ENCODE results near the gene NECAP2. TPM values are rescaled to one million over a fixed set of nuclear protein-coding genes. Genes with fewer than 3 reads are reported as not detected.

The NECAP2 gene
- total RNA-seq, 2 donors from 2014 or later: 58.8 to 69.5 TPM

DNA sequence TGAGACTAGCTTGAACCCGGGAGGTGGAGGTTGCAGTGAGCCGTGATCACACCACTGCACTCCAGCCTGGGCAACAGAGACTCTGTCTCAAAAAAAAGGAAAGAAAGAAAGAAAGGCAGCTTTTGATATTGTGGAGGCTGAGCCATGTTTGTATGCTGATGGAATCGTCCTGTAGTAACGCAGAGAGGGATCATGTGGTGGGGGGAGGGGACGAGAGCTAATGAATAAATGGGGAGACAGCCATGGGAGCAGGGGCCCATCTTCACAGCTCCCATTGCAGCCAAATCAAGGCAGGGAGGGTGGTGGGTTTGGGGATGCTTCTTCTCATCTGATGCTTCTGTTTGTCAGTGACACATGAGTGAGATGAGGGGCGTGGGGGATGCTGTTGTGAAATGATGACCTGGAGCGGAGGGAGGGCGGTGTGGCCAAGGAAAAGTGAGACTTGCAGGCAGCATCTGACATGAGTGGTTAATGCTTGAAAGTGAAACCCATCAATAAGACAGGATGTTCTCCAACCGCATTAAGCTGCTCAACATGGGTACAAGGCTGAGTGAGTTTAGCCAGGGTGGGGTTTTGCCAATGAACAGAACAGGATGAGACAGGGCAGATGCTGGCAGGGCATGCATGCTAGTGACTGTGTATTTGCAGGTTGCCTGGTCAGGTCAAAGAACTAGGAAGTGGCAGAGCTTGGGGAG, 20.0 kb upstream of the NECAP2 start:
- peaks cover 0 to 8% of the 10 kb centered on the region in 2 donors for H3K9me3 Mint-ChIP-seq
- DNase-seq (ENCODE audit: low spot score in 2 of 2) (peak; percentile 64 to 71), ATAC-seq (peak; percentile 94 to 95)
- H3K27ac Mint-ChIP-seq: peak overlapping the region; percentile 72 to 84
- H3K36me3 Mint-ChIP-seq: peaks cover 0 to 6% of the 10 kb centered on the region in 2 donors

DNA sequence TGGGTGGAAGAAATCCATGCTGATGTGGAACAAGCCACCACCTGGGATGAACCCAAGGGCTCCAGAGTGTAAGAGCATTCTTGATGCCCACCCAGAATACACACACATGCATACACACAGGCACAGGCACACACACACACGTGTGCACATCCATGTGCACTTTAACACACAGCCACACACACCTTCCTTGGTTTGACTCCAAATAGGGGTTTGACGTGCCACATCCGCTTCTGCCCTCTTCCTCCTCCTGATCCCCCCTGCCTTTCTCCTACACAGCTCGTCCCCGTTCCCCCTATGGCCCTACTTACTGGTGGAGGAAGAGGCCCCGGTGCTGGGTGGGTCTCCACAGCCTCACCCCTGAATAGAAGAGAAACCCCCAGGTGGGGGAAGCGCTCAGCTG, 19.3 kb upstream of the NECAP2 start:
- peak overlapping the region in 1 of 2 donors; percentile 72 for H3K27ac Mint-ChIP-seq
- DNase-seq (ENCODE audit: low spot score in 2 of 2): no peak
- ATAC-seq: peak in 1 of 2 donors; percentile 17
- H3K36me3 Mint-ChIP-seq: peaks cover 0 to 6% of the 10 kb centered on the region in 2 donors
- H3K9me3 Mint-ChIP-seq: peaks cover 0 to 8% of the 10 kb centered on the region in 2 donors

DNA sequence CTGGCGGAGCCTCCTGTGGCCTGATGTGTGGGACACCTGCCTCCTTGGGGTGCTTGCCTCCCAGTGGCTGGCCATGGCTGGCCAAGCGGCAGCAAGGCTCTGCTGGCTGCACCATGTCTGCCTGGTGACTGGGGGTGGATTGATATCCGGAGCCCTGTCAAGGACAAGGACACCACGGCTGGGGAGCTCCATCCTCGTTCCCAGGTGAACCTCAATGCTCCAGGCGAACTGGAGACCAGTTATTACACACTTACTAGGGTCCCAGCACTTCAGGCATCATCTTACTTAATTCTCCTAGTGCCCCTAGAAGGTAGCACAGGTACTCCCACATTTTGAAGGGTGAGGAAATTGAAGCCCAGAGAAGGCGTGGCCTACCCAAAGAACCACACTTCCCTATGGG, 18.5 kb upstream of the NECAP2 start:
- no peak for DNase-seq (ENCODE audit: low spot score in 2 of 2)
- Mint-ChIP-seq H3K27ac (no peak overlapping the region), H3K36me3 (peaks cover 0 to 6% of the 10 kb centered on the region in 2 donors), H3K9me3 (peaks cover 0 to 8% of the 10 kb centered on the region in 2 donors)
- ATAC-seq: no peak

DNA sequence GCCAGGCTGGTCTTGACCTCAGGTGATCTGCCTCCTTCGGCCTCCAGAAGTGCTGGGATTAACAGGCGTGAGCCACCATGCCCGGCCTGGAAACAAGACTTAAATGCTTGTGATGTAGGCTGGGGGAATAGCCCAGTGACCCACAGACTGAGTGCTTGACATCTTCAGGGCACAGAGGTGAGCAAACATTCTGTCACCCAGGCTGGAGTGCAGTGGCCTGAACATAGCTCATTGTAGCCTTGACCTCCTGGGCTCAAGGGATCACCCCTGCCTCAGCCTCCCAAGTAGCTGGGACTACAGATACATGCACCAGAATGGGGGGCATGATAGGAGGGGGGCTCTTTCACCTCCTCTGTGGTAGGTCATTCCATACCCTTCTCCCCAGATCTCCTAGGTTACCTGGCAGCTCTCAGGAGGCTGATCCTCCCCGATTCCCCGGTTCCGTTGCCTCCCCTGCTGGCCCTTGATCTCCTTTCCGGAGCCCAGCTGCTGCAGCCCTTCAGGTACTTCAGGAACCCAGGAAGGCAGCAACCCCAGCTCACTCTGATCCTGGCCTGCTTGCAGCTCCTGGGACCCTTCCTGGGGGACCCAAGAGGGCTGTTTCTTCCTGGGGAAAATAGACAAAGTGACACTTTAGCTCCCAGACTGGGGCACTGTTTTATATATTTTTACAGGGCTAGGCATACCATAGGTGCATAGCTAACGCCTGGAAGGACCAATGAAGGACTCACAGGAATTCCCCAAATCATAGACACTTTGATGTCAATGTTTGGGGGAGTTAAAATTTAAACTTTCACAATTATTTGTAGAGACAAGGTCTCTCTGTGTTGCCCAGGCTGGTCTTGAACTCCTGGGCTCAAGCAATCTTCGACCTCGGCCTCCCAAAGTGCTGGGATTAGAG, 15.1 kb upstream of the NECAP2 start:
- H3K36me3 Mint-ChIP-seq: no peaks in the 10 kb centered on the region

DNA sequence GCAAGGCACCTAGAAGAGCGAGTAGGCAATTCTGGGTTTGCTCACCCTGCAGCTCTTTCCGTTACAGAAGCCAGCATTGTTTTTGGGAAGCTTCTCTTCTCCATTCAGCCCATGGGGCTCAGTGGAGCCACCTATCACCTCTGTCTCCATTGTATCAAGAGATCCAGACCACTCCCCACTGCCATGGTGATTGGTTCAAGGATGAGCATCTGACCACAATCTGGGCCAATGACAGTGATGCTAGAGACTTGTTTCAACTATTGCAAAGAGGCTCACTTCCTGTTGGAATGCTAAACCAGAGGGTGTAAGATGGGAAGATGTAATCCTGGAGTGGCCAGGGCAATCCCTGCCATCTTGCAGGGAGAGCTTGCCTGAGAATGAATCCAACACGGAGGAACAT, 9.9 kb upstream of the NECAP2 start:
- no peak for ATAC-seq
- DNase-seq (ENCODE audit: low spot score in 2 of 2): no peak
- H3K36me3 Mint-ChIP-seq: no peaks in the 10 kb centered on the region
- H3K27ac Mint-ChIP-seq: no peak overlapping the region
- no peaks in the 10 kb centered on the region for H3K9me3 Mint-ChIP-seq

More for the DNA sequence above, 15.1 kb upstream of the NECAP2 start:
- Mint-ChIP-seq H3K9me3 (no peaks in the 10 kb centered on the region), H3K27ac (no peak overlapping the region)
- ATAC-seq (no peak), DNase-seq (ENCODE audit: low spot score in 2 of 2) (no peak)

DNA sequence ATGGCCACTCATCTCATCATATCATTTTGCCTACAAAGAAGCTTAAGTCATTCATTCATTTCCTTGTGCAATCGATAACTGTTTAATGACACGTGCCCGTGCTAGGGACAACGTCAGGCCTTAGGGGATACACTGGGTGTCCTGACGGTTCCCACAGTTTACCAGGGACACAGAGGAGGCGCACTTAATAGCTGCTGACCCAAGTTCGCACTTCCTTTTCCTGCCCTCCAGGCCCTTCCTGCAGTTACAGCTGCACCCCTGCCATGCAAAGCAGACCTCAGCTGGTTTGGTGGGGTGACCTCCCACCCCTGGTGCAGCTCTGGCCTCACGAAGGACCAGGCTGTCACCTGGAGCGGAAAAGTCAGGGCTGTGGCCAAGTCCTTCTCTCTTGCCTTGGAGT, 7.5 kb upstream of the NECAP2 start:
- Mint-ChIP-seq H3K36me3 (no peaks in the 10 kb centered on the region), H3K9me3 (no peaks in the 10 kb centered on the region), H3K27ac (no peak overlapping the region)
- DNase-seq (ENCODE audit: low spot score in 2 of 2): no peak
- ATAC-seq: no peak

DNA sequence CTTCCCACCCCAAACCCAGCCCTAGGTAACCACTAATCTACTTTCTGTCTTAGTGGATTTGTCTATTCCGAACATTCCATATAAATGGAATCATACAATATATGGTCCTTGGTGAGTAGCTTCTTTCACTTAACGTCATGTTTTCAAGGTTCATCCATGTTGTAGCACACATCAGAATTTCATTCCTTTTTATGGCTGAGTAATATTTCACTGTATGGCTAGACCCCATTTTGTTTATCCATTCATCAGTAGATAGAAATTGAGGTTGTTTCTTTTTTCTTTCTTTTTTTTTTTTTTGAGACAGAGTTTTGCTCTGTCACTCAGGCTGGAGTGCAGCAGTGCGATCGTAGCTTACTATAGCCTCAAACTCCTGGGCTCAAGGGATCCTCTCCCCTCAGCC, 6.5 kb upstream of the NECAP2 start:
- ATAC-seq (no peak), DNase-seq (ENCODE audit: low spot score in 2 of 2) (no peak)
- Mint-ChIP-seq H3K9me3 (no peaks in the 10 kb centered on the region), H3K36me3 (no peaks in the 10 kb centered on the region), H3K27ac (no peak overlapping the region)

DNA sequence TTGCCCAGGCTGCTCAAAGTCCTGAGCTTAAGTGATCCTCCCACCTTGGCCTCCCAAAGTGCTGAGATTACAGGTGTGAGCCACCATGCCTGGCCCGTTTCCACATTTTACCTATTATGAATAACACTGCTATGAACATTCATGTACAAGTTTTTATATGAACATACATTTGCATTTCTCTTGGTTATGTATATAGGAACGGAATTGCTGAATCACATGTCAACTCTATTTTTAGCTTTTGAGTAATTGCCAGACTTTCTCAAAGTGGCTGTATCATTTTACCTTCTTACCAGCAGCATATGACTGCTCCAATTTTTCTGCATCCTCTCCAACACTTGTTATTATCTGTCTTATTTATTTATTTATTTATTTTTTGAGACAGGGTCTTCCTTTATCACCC, 6.0 kb upstream of the NECAP2 start:
- DNase-seq (ENCODE audit: low spot score in 2 of 2) (no peak), ATAC-seq (peak; percentile 20 to 86)
- Mint-ChIP-seq H3K9me3 (no peaks in the 10 kb centered on the region), H3K36me3 (no peaks in the 10 kb centered on the region), H3K27ac (no peak overlapping the region)

DNA sequence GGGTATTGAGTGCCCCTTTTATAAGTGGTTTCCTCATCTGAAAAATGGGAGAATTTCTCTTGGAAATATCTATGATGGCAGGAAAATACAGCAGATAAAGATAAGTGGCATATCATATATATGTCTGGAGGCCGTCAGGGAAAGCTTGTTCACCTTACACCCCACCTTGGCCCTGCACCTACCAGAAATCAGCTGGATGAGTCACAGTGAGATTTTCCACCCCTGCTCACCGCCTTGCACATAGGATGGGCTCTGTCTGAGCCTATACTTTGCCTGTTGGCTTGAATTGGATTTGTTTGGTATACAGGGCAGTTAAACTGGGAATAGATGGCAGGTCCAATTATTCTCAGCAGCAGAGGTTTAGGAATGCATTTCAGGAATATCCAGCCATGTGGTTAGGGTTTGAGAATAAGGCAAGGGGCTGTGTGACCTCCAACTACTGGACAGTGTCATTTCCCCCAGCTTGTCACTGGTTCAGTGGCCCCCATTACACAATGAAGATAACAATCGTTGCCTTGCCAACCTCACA, 3.5 kb upstream of the NECAP2 start, which contains the start of gene SPATA21:
Gene SPATA21, minus strand, starts transcription at position 479 of the 529 bp plus-strand sequence. CDS start 6,053 bp downstream, outside the sequence.
- no peaks in the 10 kb centered on the region for H3K9me3 Mint-ChIP-seq
- DNase-seq (ENCODE audit: low spot score in 2 of 2): no peak
- H3K27ac Mint-ChIP-seq: no peak within 1 kb of the TSS
- H3K36me3 Mint-ChIP-seq: peaks cover 0 to 11% of the 10 kb centered on the region in 2 donors
- ATAC-seq: no peak

DNA sequence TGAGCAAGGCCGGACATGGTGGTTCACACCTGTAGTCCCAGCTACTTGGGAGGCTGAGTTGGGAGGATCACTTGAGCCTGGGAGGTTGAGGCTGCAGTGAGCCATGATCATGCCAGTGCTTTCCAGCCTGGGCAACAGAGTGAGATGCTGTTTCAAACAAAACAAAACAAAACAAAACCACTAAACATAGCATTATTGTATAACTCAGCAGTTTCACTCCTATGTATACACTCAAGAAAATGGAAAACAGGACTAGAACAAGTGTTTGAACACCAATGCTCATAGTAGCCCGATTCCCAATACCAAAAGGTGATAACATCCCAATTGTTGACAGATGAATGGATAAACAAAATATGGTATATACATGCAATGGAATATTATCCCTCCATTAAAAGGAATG, 2.0 kb upstream of the NECAP2 start:
- no peak for ATAC-seq
- no peak for DNase-seq (ENCODE audit: low spot score in 2 of 2)
- Mint-ChIP-seq H3K9me3 (no peaks in the 10 kb centered on the region), H3K36me3 (peaks cover 0 to 11% of the 10 kb centered on the region in 2 donors), H3K27ac (no peak overlapping the region)

DNA sequence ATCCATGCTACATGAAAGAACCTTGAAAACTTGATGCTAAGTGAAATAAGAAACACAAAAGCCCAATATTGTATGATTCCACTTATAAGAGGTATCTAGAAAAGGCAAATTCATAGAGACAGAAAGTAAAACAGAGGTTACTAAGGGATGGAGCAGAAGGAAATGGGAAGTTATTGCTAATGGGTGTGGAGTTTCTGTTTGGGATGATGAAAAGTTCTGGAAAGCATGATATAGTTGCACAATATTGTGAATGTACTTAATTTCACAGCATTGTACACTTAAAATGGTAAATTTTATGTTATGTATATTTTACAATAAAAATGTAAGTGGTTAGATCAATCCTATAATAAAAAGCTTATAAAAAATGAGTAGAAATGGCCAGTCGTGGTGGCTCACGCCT, 1.6 kb upstream of the NECAP2 start:
- DNase-seq (ENCODE audit: low spot score in 2 of 2) (no peak), ATAC-seq (no peak)
- H3K27ac Mint-ChIP-seq: no peak overlapping the region
- peaks cover 2 to 11% of the 10 kb centered on the region in 2 donors for H3K36me3 Mint-ChIP-seq
- no peaks in the 10 kb centered on the region for H3K9me3 Mint-ChIP-seq

DNA sequence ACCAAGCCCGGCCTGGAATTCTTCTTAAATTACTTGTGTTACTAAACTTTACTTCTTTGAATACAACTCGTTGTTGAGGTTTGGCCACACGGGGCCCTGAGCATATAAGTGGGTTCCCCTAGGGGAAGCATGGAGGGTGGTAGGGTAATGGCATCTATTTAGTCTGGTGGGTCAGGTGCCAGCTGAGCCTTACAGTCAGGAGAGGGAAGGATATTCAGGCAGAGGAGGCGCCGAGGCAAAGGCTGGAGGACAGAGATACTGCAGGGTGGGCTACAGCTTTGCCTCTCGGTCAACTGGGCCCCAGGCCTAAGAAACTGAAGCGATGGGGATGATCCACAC, 424 bp upstream of the NECAP2 start:
- peaks cover 9 to 11% of the 10 kb centered on the region in 2 donors for H3K36me3 Mint-ChIP-seq
- no peak for DNase-seq (ENCODE audit: low spot score in 2 of 2)
- peak overlapping the region; percentile 95 to 96 for H3K27ac Mint-ChIP-seq

DNA sequence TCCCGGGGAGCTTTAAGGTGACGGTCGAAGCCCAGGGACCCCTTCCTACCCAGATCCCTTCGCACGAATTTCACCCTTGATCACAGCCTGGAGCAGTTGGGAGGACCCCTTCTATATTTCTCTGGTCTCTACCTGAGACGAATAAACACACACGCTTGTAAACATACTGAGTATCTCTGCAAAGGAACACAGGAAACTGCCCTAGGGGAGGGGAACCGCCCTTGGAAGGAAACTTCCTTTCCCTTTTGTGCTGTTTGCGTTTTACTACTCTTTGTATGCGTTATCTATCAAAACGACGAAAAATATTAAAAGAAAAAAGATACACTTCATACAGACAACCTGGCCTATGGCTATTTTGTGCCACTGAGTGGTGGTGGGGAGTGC, 750 bp downstream of the NECAP2 start:
- no peaks in the 10 kb centered on the region for H3K9me3 Mint-ChIP-seq
- DNase-seq (ENCODE audit: low spot score in 2 of 2): no peak
- peaks cover 9 to 11% of the 10 kb centered on the region in 2 donors for H3K36me3 Mint-ChIP-seq
- peak overlapping the region; percentile 95 to 96 for H3K27ac Mint-ChIP-seq
- peak; percentile 16 to 32 for ATAC-seq

More for the DNA sequence above, 424 bp upstream of the NECAP2 start:
- H3K9me3 Mint-ChIP-seq: no peaks in the 10 kb centered on the region
- peak; percentile 19 to 47 for ATAC-seq

DNA sequence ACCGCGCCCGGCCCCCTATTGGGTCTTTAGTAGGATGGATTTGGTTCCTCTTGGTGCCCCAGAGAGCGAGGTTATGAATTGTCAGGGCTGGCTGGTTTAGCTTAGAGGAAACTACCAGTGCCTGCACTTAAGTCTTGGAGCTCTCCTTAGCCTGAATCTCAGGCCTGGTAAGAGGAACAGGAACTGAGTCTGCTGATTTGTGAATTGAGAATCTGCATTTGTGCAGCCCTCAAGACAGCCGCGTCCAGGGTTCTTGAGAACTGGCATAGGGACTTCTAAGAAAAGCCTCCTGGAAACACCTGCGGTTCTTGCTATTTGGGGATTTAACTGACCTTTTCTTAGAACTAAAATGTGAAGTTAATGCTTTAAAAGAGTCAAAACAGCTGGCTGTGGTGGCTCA, 1.7 kb downstream of the NECAP2 start:
- H3K9me3 Mint-ChIP-seq: no peaks in the 10 kb centered on the region
- peaks cover 9 to 11% of the 10 kb centered on the region in 2 donors for H3K36me3 Mint-ChIP-seq
- no peak for DNase-seq (ENCODE audit: low spot score in 2 of 2)
- H3K27ac Mint-ChIP-seq: peak overlapping the region; percentile 95 to 96
- ATAC-seq: no peak

DNA sequence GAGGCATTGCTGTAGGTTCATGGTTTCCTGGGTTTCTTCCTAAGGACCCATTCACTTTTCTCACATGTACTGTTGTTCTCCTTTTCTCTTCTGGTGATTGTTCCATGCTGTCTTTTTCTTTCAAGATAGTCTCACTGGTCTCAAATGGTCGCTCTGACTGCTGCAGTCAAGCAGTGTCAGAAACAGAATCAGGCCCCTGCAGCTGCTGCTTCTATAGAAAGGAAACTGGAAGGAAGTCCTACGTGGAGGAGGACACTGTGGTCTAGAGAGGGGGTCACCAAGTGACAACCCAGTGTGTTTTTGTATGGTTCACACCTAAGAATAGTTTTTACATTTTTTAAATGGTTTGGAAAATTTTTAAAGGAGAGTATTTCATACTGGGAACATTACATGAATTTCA, 2.4 kb downstream of the NECAP2 start:
- no peaks in the 10 kb centered on the region for H3K9me3 Mint-ChIP-seq
- H3K36me3 Mint-ChIP-seq: peaks cover 9 to 11% of the 10 kb centered on the region in 2 donors
- no peak for DNase-seq (ENCODE audit: low spot score in 2 of 2)
- H3K27ac Mint-ChIP-seq: peak overlapping the region; percentile 7 to 90
- ATAC-seq: no peak

DNA sequence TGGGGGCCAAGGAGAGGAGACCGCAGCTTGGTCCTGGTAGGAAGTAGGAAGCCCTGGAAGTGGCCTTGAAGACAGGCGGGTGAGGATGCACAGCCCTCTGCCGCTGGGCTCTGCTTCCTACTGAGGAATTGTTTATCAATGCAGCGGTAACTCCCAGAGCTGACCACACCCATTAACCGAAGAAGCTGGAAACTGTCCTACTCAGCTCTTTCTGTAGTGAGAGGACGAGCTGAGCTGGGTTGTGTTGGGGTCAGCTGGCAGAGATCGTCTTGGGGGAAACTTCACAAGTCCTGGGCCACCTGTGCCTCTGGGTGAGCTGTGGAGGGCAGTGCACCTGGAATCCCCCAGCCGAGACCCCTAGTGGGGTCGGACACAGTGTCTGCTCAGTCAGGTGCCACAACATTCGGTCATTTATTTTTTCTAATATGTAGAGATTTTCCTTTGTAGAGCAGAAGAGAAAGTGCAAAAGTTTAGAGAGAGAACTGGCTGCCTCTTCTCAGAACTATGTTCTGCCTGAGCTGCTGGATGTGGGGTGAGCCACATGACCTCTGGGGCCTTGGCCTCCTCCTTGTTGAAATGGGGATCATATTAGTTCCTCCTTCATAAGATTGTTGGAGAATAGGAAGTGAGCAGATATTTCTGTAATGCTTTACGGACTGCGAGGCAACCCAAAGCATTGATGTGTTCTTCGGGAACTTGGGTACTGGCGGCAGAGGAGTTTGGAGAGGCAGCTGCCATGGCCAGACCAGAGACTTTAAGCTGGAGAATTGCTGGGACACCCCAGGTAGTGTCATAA, 3.6 kb downstream of the NECAP2 start:
- DNase-seq (ENCODE audit: low spot score in 2 of 2) (no peak), ATAC-seq (no peak)
- no peaks in the 10 kb centered on the region for H3K9me3 Mint-ChIP-seq
- peak overlapping the region; percentile 7 to 75 for H3K27ac Mint-ChIP-seq
- H3K36me3 Mint-ChIP-seq: peaks cover 11 to 21% of the 10 kb centered on the region in 2 donors
